KMS-11 (cell line): Measurements from ENCODE around the gene PI16.
"Not testable (repeated sequence)": the region's sequence is repeated elsewhere in the genome, so short reads cannot be mapped to it uniquely, and the experiment has no call there.

ENCODE experiments used
- H2AFZ ChIP-seq: fragments of 200-600 bp; sonication (generic); 2 replicates; pipeline ENCODE4 v1.6.1; 2016; ENCODE audit warnings: antibody characterized with exemption, mixed run types, low read depth
- H3K27ac ChIP-seq: fragments of 200-600 bp; sonication (generic); 2 replicates; pipeline ENCODE4 v1.6.1; 2016; ENCODE audit warnings: mild to moderate bottlenecking, mixed run types
- H3K27me3 ChIP-seq: fragments of 200-600 bp; sonication (generic); 2 replicates; pipeline ENCODE4 v1.6.1; 2017; ENCODE audit warnings: mild to moderate bottlenecking, low read depth, mixed run types, moderate library complexity; ENCODE audit not compliant: insufficient read depth
- H3K36me3 ChIP-seq: fragments of 200-600 bp; sonication (generic); 2 replicates; pipeline ENCODE4 v1.6.1; 2017; ENCODE audit warnings: mild to moderate bottlenecking, mixed run types; ENCODE audit not compliant: insufficient read depth
- H3K4me1 ChIP-seq: fragments of 200-600 bp; sonication (generic); 2 replicates; pipeline ENCODE4 v1.6.1; 2016; ENCODE audit warnings: mild to moderate bottlenecking, low read depth, mixed run types; ENCODE audit not compliant: poor library complexity, severe bottlenecking
- H3K4me2 ChIP-seq: fragments of 200-600 bp; sonication (generic); 2 replicates; pipeline ENCODE4 v1.7.0; 2016; ENCODE audit warnings: mild to moderate bottlenecking, mixed run types
- H3K4me3 ChIP-seq: fragments of 200-600 bp; sonication (generic); IDR thresholded peaks from 2 replicates; pipeline ENCODE4 v1.6.1; 2017; ENCODE audit warnings: low read depth, low read length, mixed read lengths; ENCODE audit not compliant: insufficient read depth
- H3K79me2 ChIP-seq: fragments of 200-600 bp; sonication (generic); 2 replicates; pipeline ENCODE4 v1.6.1; 2016; ENCODE audit warnings: low read depth, mixed run types; ENCODE audit not compliant: insufficient read depth
- H3K9ac ChIP-seq: fragments of 200-600 bp; sonication (generic); 2 replicates; pipeline ENCODE4 v1.6.1; 2016; ENCODE audit warnings: mild to moderate bottlenecking, mixed run types
- H4K20me1 ChIP-seq: fragments of 200-600 bp; sonication (generic); 2 replicates; pipeline ENCODE4 v1.6.1; 2016; ENCODE audit warnings: mild to moderate bottlenecking, mixed run types; ENCODE audit not compliant: insufficient read depth
- TF ChIP-seq, protein P1 (sequence below): fragments of 200-600 bp; sonication (generic); conservative IDR thresholded peaks from 2 replicates; pipeline ENCODE4 v1.6.1; 2017; ENCODE audit warnings: low read depth, mild to moderate bottlenecking, antibody characterized with exemption, low read length, moderate library complexity, mixed read lengths

The PI16 gene

DNA sequence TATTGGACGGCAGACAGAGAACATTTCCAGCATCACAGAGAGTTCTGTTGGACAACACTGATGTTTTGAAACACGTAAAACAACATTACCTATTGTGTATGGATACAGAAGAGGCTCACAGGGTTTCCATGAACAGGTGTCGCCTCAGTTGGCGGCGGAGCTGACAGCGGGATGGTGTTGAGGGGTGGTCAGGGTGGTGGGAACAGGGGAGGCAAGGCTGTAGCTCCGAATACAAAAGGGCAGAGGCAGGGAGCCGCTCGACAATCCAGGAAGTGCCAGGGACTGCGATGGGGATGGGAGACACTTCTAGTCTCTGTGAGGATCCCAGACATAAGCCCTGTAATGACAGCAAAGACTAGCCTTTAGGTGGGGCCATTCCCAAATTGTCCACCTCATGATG lies 14.5 kb upstream of the PI16 start:
- TF ChIP-seq, protein P1, sequence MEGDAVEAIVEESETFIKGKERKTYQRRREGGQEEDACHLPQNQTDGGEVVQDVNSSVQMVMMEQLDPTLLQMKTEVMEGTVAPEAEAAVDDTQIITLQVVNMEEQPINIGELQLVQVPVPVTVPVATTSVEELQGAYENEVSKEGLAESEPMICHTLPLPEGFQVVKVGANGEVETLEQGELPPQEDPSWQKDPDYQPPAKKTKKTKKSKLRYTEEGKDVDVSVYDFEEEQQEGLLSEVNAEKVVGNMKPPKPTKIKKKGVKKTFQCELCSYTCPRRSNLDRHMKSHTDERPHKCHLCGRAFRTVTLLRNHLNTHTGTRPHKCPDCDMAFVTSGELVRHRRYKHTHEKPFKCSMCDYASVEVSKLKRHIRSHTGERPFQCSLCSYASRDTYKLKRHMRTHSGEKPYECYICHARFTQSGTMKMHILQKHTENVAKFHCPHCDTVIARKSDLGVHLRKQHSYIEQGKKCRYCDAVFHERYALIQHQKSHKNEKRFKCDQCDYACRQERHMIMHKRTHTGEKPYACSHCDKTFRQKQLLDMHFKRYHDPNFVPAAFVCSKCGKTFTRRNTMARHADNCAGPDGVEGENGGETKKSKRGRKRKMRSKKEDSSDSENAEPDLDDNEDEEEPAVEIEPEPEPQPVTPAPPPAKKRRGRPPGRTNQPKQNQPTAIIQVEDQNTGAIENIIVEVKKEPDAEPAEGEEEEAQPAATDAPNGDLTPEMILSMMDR = no peak
- H3K27me3 ChIP-seq = peaks cover 5% of the 10 kb centered on the region; the same call in 1 of the 2 replicates

DNA sequence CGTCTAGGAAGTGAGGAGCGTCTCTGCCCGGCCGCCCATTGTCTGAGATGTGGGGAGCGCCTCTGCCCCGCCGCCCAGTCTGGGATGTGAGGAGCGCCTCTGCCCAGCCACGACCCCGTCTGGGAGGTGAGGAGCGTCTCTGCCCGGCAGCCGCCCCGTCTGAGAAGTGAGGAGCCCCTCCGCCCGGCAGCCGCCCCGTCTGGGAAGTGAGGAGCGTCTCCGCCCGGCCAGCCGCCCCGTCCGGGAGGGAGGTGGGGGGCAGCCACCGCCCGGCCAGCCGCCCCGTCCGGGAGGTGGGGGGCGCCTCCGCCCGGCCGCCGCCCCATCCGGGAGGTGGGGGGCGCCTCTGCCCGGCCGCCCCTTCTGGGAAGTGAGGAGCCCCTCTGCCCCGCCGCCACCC lies 13.0 kb upstream of the PI16 start:
- not testable (repeated sequence) for H3K4me1 ChIP-seq, H4K20me1 ChIP-seq, H3K9ac ChIP-seq, H3K27me3 ChIP-seq, H3K4me3 ChIP-seq, H3K27ac ChIP-seq, H3K36me3 ChIP-seq, H3K79me2 ChIP-seq, H2AFZ ChIP-seq, H3K4me2 ChIP-seq

More for the DNA sequence above, 14.5 kb upstream of the PI16 start:
- Histone ChIP-seq H3K4me1 (no peaks in the 10 kb centered on the region), H3K9ac (no peak overlapping the region), H2AFZ (no peak overlapping the region), H3K79me2 (no peaks in the 10 kb centered on the region), H3K27ac (no peak overlapping the region), H3K4me2 (no peak overlapping the region), H3K4me3 (no peak overlapping the region), H3K36me3 (no peaks in the 10 kb centered on the region), H4K20me1 (no peaks in the 10 kb centered on the region)

DNA sequence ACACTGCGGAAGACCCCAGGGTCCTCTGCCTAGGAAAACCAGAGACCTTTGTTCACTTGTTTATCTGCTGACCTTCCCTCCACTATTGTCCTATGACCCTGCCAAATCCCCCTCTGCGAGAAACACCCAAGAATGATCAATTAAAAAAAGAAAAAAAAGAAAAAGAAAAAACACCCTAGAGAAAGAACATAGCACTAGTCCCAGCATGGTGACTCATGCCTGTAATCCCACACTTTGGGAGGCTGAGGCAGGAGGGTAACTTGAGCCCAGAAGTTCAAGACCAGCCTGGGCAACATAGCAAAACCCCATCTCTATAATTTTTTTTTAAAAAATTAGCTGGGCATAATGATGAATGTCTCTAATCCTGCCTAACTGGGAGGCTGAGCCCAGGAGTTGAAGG lies 12.2 kb upstream of the PI16 start:
- H3K4me2 ChIP-seq, H2AFZ ChIP-seq, H3K9ac ChIP-seq, H4K20me1 ChIP-seq, H3K4me1 ChIP-seq, H3K36me3 ChIP-seq, H3K27me3 ChIP-seq, H3K4me3 ChIP-seq, H3K79me2 ChIP-seq, H3K27ac ChIP-seq: not testable (repeated sequence)

DNA sequence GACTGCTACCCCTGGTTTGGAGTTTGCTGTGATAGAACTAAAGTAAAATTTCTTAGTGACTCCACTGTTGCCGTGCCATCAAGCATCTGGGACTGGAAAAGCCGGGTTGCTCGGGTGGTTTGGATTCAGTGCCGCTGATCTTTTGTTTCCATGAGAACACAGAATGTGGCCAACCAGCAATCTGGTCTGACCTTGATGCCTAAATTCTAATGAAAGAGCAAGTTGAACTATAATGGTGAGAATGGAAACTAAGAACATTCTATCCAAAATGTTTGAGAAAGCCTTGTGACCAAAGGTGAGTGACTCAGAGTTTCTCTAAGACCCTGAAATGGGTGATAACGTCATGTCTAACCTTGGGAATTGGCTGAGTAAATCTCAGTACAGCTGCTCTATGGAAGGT lies 9.9 kb upstream of the PI16 start:
- TF ChIP-seq, protein P1 = no peak
- Histone ChIP-seq H3K4me2 (no peak overlapping the region), H2AFZ (no peak overlapping the region), H3K4me1 (no peaks in the 10 kb centered on the region), H3K4me3 (no peak overlapping the region), H3K36me3 (no peaks in the 10 kb centered on the region), H3K79me2 (no peaks in the 10 kb centered on the region), H3K27me3 (peaks cover 5% of the 10 kb centered on the region; the same call in 1 of the 2 replicates), H3K9ac (no peak overlapping the region), H3K27ac (no peak overlapping the region), H4K20me1 (no peaks in the 10 kb centered on the region)

DNA sequence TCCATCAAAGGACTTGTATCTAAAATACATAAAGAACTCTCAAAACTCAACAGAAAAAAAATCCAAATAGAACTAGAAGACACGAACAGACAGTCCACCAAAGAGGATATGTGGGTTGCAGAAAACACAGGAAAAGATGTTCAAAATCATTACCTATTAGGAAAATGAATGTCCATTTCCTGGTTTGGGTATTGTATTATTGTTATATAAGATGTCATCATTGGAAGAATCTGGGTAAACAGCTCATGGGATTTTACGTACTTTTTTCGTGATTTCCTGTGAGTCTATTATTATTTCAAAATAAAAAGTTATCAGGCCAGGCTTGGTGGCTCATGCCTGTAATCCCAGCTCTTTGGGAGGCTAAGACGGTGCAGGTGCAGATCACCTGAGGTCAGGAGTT lies 9.2 kb upstream of the PI16 start:
- Histone ChIP-seq H2AFZ (no peak overlapping the region), H3K9ac (no peak overlapping the region), H3K4me1 (no peaks in the 10 kb centered on the region), H3K4me2 (no peak overlapping the region), H3K36me3 (no peaks in the 10 kb centered on the region), H3K27ac (no peak overlapping the region), H3K27me3 (no peaks in the 10 kb centered on the region; the same call in 1 of the 2 replicates), H4K20me1 (no peaks in the 10 kb centered on the region), H3K79me2 (no peaks in the 10 kb centered on the region), H3K4me3 (no peak overlapping the region)
- TF ChIP-seq, protein P1 = no peak
